Measurements from ENCODE around the gene TAF11L6. TPM values are rescaled to one million over a fixed set of nuclear protein-coding genes. Genes with fewer than 3 reads are reported as not detected.
"Not testable (repeated sequence)": the region's sequence is repeated elsewhere in the genome, so short reads cannot be mapped to it uniquely, and the experiment has no call there.

Gene TAF11L6
- total and polyA plus RNA-seq, 3 donors from 2014 or later, result not detected

DNA sequence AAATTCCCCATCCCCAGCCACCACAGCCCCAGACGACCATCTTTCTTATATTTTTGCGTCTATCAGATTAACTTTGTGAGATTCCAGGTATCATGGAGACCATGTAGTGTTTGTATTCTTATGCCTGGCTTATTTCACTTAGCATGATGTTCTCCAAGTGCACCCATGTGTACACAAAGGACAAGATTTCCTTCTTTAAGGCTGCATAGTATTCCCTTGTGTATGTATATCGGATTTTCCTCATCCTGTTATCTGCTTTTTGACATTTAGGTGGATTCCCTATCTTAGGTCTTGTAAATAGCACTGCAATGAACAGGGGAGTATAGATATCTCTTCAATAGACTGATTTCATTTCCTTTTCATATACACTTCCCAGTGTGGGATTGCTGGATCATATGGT is 35.7 kb upstream of the TAF11L6 start:
- no peak overlapping the region for H3K27ac ChIP-seq
- WGBS, 2 donors, result 71 to 80% methylated on average over 3 of the region's 3 CpGs
- no peaks in the 10 kb centered on the region for H3K4me1 ChIP-seq
- TF ChIP-seq, protein P1, sequence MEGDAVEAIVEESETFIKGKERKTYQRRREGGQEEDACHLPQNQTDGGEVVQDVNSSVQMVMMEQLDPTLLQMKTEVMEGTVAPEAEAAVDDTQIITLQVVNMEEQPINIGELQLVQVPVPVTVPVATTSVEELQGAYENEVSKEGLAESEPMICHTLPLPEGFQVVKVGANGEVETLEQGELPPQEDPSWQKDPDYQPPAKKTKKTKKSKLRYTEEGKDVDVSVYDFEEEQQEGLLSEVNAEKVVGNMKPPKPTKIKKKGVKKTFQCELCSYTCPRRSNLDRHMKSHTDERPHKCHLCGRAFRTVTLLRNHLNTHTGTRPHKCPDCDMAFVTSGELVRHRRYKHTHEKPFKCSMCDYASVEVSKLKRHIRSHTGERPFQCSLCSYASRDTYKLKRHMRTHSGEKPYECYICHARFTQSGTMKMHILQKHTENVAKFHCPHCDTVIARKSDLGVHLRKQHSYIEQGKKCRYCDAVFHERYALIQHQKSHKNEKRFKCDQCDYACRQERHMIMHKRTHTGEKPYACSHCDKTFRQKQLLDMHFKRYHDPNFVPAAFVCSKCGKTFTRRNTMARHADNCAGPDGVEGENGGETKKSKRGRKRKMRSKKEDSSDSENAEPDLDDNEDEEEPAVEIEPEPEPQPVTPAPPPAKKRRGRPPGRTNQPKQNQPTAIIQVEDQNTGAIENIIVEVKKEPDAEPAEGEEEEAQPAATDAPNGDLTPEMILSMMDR (IDR thresholded peaks at IDR 0.05), result no peak
- no peak for TF ChIP-seq POLR2A (IDR thresholded peaks at IDR 0.05)
- H3K36me3 ChIP-seq (ENCODE audit: low read depth, missing control alignments), result no peaks in the 10 kb centered on the region
- DNase-seq, result no peak
- H3K27me3 ChIP-seq, result no peaks in the 10 kb centered on the region
- intact Hi-C loops (cut with DNase I; ENCODE audit: low total_unique reads), result no loop called here
- no peaks in the 10 kb centered on the region for H3K9me3 ChIP-seq
- no peak overlapping the region for H3K4me3 ChIP-seq

DNA sequence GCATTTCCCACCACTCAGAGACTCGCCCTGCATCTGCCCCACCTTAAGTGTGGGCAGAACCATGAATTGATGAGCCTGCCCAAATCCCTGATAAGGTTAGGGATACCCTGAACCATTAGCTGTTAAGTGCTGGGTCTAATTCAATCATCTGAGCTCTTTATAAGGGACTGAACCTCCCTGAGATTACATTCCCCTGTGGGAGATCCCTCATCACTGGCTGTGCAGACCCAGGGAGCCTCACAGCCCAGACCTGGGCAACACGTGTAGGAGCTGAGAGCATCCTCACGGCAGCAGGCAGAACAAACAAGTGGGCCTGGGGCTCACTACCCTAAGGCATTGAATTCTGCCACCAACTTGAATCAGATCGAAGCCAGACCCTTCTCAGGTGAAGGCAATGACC is 31.0 kb upstream of the TAF11L6 start:
- Histone ChIP-seq H3K27ac (no peak overlapping the region), H3K9me3 (no peaks in the 10 kb centered on the region), H3K36me3 (ENCODE audit: low read depth, missing control alignments) (no peaks in the 10 kb centered on the region), H3K4me1 (no peaks in the 10 kb centered on the region), H3K27me3 (no peaks in the 10 kb centered on the region), H3K4me3 (no peak overlapping the region)
- WGBS, 2 donors, result 62 to 71% methylated on average over 4 of the region's 4 CpGs
- intact Hi-C loops (cut with DNase I; ENCODE audit: low total_unique reads), result no loop called here
- TF ChIP-seq POLR2A (IDR thresholded peaks at IDR 0.05), result no peak
- TF ChIP-seq, protein P1 (IDR thresholded peaks at IDR 0.05), result no peak
- no peak for DNase-seq

DNA sequence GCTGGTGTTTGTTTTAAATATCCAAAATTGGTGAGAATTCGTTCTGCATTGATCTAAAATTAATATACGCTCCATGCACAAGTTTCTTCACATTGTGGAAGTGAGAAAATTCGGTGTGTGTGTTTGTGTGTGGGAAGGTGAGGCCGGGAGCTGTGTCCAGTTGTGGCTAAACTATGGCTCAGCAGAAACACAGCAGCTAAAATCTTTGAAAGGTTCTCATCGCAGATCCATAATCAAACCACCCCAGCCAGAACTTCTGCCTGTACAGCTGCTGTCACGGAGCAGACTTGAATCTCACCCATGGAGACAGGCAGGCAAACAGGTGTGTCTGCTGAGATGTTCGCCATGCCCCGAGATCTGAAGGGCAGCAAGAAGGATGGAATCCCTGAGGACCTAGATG is 30.5 kb upstream of the TAF11L6 start, which contains the start of gene TAF11L2:
Gene TAF11L2 (plus strand): TSS at position 301 of the 400 bp plus-strand sequence.
- intact Hi-C loops (cut with DNase I; ENCODE audit: low total_unique reads); H3K27me3 ChIP-seq; H3K27ac ChIP-seq; H3K4me1 ChIP-seq; H3K36me3 ChIP-seq (ENCODE audit: low read depth, missing control alignments); H3K9me3 ChIP-seq; H3K4me3 ChIP-seq; DNase-seq: not testable (repeated sequence)
- WGBS, 2 donors, result 85 to 89% methylated on average over 8 of the region's 8 CpGs

DNA sequence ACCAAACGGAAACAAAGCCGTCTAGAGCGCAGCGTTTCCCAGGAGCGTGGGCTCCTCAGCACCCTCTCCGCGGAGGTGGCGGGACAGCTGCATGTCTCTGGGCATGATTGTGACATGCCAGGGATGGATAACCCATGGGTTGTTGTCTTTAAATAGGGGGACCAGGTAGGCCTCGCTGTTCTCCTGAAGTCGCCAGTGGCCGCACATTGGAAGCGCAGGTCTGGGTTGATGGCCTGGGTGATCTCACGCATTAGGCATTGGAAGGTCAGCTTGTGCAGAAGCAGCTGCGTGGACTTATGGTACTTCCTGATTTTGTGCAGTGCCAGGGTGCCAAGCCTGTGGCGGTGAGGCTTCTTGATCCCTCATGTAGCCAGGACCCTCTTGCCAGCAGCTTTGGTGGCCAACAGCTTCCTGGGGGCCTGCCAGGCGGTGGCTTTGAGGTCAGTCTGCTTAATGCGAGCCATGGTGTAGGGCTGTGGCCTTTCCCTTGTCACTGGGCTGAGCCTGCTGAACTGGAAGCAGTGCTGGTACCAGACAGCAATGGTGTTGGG is 16.6 kb upstream of the TAF11L6 start:
- no peaks in the 10 kb centered on the region for H3K36me3 ChIP-seq (ENCODE audit: low read depth, missing control alignments)
- no peaks in the 10 kb centered on the region for H3K9me3 ChIP-seq
- no peak for DNase-seq
- 64 to 86% methylated on average over 13 to 17 of the region's 17 CpGs for WGBS, 2 donors
- no peak overlapping the region for H3K4me3 ChIP-seq
- H3K4me1 ChIP-seq, result no peaks in the 10 kb centered on the region
- TF ChIP-seq, protein P1 (IDR thresholded peaks at IDR 0.05), result no peak
- TF ChIP-seq POLR2A (IDR thresholded peaks at IDR 0.05), result no peak
- intact Hi-C loops (cut with DNase I; ENCODE audit: low total_unique reads), result no loop called here
- H3K27ac ChIP-seq, result no peak overlapping the region
- no peaks in the 10 kb centered on the region for H3K27me3 ChIP-seq

DNA sequence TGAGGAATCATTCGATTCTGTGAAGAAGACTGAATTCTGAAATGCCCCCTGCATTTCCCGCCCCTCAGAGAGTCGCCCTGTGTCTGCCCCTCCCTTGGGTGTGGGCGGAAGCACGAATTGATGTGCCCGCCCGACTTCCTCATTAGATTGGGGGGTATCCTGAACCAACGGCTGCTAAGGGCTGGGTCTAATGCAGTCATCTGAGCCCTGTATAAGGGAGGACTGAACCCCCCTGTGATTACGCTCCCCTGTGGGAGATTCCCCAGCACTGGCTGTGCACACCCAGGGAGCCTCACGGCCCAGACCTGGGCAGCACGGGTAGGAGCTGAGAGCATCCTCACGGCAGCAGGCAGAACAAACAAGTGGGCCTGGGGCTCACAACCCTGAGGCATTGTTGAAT is 10.9 kb upstream of the TAF11L6 start:
- H3K27ac ChIP-seq; H3K27me3 ChIP-seq; H3K36me3 ChIP-seq (ENCODE audit: low read depth, missing control alignments); DNase-seq; H3K9me3 ChIP-seq; H3K4me1 ChIP-seq; H3K4me3 ChIP-seq; intact Hi-C loops (cut with DNase I; ENCODE audit: low total_unique reads): not testable (repeated sequence)
- 63 to 65% methylated on average over 10 to 11 of the region's 12 CpGs for WGBS, 2 donors

DNA sequence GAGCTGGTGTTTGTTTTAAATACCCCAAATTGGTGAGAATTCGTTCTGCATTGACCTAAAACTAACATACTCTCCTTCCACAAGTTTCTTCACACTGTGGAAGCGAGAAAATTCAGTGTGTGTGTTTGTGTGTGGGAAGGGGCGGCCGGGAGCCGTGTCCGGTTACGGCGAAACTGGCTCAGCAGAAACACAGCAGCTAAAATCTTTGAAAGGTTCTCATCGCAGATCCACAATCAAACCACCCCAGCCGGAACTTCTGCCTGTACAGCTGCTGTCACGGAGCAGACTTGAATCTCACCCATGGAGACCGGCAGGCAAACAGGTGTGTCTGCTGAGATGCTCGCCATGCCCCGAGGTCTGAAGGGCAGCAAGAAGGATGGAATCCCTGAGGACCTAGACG is 10.4 kb upstream of the TAF11L6 start, which contains the start of gene TAF11L3:
Gene TAF11L3 (plus strand): TSS at position 301 of the 400 bp plus-strand sequence.
- DNase-seq; H3K36me3 ChIP-seq (ENCODE audit: low read depth, missing control alignments); H3K4me3 ChIP-seq; H3K4me1 ChIP-seq; intact Hi-C loops (cut with DNase I; ENCODE audit: low total_unique reads); H3K27me3 ChIP-seq; H3K27ac ChIP-seq; H3K9me3 ChIP-seq: not testable (repeated sequence)
- no CpG with 5 or more reads among the region's 15 CpGs for WGBS, 2 donors

DNA sequence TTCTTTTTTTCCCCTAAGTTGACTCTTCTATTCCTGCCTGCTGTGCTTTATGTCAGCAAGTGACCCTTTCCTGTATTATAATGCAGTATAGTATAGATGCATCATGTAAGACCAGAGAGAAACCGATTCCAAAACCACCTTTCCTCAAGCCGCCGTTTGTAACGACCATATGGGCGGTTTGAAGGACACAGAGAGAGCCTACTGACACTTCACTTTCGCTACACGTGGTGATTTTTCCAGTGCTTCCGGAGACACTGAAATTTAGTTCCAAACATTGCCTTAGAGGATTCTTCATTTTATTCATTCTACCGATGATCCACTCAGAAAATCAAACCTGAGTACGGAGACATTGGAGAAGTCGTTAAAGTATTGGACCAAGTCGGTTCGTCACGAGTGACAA is 9.0 kb upstream of the TAF11L6 start:
- H3K27ac ChIP-seq; DNase-seq; intact Hi-C loops (cut with DNase I; ENCODE audit: low total_unique reads); H3K27me3 ChIP-seq; H3K36me3 ChIP-seq (ENCODE audit: low read depth, missing control alignments); H3K4me1 ChIP-seq; H3K9me3 ChIP-seq; H3K4me3 ChIP-seq: not testable (repeated sequence)
- whole genome bisulfite sequencing, 2 donors, result 67 to 70% methylated on average over 9 to 10 of the region's 14 CpGs

DNA sequence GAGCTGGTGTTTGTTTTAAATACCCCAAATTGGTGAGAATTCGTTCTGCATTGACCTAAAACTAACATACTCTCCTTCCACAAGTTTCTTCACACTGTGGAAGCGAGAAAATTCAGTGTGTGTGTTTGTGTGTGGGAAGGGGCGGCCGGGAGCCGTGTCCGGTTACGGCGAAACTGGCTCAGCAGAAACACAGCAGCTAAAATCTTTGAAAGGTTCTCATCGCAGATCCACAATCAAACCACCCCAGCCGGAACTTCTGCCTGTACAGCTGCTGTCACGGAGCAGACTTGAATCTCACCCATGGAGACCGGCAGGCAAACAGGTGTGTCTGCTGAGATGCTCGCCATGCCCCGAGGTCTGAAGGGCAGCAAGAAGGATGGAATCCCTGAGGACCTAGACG is 7.0 kb upstream of the TAF11L6 start, which contains the start of gene TAF11L4:
Gene TAF11L4 (plus strand): TSS at position 301 of the 400 bp plus-strand sequence.
- H3K27ac ChIP-seq; DNase-seq; H3K4me3 ChIP-seq; H3K4me1 ChIP-seq; H3K9me3 ChIP-seq; intact Hi-C loops (cut with DNase I; ENCODE audit: low total_unique reads); H3K27me3 ChIP-seq; H3K36me3 ChIP-seq (ENCODE audit: low read depth, missing control alignments): not testable (repeated sequence)
- WGBS, 2 donors, result no CpG with 5 or more reads among the region's 15 CpGs

DNA sequence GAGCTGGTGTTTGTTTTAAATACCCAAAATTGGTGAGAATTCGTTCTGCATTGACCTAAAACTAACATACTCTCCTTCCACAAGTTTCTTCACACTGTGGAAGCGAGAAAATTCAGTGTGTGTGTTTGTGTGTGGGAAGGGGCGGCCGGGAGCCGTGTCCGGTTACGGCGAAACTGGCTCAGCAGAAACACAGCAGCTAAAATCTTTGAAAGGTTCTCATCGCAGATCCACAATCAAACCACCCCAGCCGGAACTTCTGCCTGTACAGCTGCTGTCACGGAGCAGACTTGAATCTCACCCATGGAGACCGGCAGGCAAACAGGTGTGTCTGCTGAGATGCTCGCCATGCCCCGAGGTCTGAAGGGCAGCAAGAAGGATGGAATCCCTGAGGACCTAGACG is 3.5 kb upstream of the TAF11L6 start, which contains the start of gene TAF11L5:
Gene TAF11L5 (plus strand): TSS at position 301 of the 400 bp plus-strand sequence.
- DNase-seq; intact Hi-C loops (cut with DNase I; ENCODE audit: low total_unique reads): not testable (repeated sequence)
- WGBS, 2 donors, result no CpG with 5 or more reads among the region's 15 CpGs

More for the DNA sequence above, 3.5 kb upstream of the TAF11L6 start, which contains the start of gene TAF11L5:
- not testable (repeated sequence) for H3K4me1 ChIP-seq; H3K27me3 ChIP-seq; H3K36me3 ChIP-seq (ENCODE audit: low read depth, missing control alignments); H3K9me3 ChIP-seq; H3K4me3 ChIP-seq; H3K27ac ChIP-seq

All from testis (tissue), 3 donors.